VCaP (cell line): ENCODE measurements around the gene COL4A2.
A peak's percentile ranks its signal among the peaks of the same experiment; 100 is the strongest.
"Not testable (repeated sequence)": the region's sequence is repeated elsewhere in the genome, so short reads cannot be mapped to it uniquely, and the experiment has no call there.

Source experiments
- H3K27ac ChIP-seq: fragments of 450-650 bp; 2 replicates; pipeline ENCODE4 v1.5.1; 2017
- TF ChIP-seq, protein P1 (sequence below): fragments of 450-650 bp; conservative IDR thresholded peaks from 2 replicates; pipeline ENCODE4 v1.5.1; 2017; ENCODE audit warnings: mild to moderate bottlenecking, moderate library complexity

COL4A2 gene

GRCh38 chr13:110316196-110316595 is 9.1 kb downstream of the COL4A2 start:
- TF ChIP-seq, protein P1, sequence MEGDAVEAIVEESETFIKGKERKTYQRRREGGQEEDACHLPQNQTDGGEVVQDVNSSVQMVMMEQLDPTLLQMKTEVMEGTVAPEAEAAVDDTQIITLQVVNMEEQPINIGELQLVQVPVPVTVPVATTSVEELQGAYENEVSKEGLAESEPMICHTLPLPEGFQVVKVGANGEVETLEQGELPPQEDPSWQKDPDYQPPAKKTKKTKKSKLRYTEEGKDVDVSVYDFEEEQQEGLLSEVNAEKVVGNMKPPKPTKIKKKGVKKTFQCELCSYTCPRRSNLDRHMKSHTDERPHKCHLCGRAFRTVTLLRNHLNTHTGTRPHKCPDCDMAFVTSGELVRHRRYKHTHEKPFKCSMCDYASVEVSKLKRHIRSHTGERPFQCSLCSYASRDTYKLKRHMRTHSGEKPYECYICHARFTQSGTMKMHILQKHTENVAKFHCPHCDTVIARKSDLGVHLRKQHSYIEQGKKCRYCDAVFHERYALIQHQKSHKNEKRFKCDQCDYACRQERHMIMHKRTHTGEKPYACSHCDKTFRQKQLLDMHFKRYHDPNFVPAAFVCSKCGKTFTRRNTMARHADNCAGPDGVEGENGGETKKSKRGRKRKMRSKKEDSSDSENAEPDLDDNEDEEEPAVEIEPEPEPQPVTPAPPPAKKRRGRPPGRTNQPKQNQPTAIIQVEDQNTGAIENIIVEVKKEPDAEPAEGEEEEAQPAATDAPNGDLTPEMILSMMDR, result no peak
- no peak overlapping the region for H3K27ac ChIP-seq

DNA sequence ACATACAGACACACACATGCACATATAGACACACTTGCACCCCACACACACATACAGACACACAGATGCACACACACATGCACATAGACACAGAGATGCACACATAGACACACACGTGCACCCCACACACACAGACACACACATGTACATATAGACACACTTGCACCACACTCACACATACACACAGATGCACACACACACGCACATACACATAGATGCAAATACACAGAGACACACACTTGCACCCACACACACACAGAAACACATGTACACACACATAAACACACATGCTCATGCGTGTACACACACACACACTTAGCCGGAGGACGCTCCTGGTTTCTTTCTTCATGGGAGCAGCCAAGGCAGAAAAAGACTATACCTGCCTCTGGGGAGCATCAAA is 10.0 kb downstream of the COL4A2 start:
- no peak overlapping the region for H3K27ac ChIP-seq
- TF ChIP-seq, protein P1, result peak; percentile 12; the same call in 1 of the 2 replicates

DNA sequence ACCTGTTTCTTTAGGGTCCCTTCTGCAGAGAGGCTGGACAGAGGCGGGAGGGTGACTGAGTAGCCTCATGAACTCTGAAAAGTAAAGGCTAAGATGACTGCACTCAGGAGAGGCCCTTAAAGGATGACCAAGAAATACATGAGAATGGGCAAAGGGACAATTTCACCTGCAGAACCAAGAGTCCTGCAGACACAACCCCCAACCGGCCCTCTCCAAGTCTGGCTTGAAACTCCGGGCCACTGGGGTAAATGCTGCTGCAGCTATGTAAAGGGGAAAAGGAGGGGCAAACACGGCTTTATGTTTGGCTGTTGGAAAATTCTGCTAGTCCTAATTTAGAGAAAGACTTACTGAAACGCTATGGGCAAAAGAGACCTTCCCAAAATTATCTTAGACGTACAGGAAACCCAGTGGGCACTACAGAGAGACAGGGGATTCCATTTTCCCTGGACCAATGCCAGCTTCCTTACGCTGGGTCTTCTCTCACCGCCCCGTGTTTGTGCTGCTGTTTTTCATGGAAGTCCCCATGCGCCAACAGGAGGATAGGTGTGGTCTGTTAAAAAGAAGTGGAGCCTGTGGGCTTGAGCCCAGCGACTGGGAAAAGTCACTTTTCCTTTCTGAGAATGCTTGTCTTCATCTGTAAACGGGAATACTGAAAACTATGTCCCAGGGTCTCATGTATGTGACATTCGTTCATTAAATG is 10.6 kb downstream of the COL4A2 start:
- TF ChIP-seq, protein P1, result no peak
- no peak overlapping the region for H3K27ac ChIP-seq

- H3K27ac ChIP-seq, result no peak overlapping the region
- TF ChIP-seq, protein P1, result no peak
Measured at GRCh38 chr13:110318920-110319319, 11.8 kb downstream of the COL4A2 start.

DNA sequence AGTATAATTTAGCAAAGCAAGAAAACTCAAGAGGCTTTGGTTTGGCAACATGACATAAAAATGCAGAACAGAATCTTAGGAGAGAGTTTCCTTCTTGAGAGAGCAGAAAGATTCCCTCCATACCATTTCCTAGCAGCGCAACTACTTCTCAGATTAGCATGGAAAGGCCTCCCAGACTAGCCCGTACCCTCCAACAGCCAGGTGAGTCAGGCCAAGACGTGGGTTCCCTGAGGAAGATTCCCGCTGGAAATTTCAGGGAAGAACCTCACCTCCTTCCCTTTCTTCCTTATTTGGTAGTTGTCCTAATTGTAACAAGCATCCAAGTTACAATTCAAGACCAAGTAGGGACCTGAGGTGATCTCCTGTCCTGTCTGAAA is 12.3 kb downstream of the COL4A2 start:
- TF ChIP-seq, protein P1, result no peak
- no peak overlapping the region for H3K27ac ChIP-seq

GRCh38 chr13:110319774-110320509 is 12.9 kb downstream of the COL4A2 start:
- no peak overlapping the region for H3K27ac ChIP-seq

DNA sequence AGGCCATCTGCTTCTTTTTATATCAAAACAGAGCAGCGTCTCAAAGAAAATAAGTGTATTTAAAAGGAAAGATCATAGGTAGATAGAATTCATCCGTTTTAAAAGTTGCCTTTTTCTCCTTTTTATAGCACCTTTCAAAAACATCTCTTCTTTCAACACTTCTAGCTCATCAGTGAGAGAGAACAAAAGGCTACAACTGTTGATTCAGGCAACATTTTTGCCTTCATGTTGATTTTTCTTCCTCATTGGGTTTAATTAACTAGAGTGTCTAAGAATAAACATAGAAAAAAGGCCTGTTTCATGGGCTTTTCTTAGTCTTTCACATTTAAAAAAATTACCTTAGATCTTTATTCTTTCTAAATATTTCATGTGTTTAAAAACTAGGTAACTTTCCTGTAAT is 13.6 kb downstream of the COL4A2 start:
- TF ChIP-seq, protein P1, result no peak
- H3K27ac ChIP-seq, result no peak overlapping the region

More at GRCh38 chr13:110319774-110320509, 12.9 kb downstream of the COL4A2 start:
- TF ChIP-seq, protein P1, result no peak

- H3K27ac ChIP-seq, result not testable (repeated sequence)
Measured at GRCh38 chr13:110321573-110321972, 14.5 kb downstream of the COL4A2 start.
